ENCODE results near the gene TAOK1. TPM values are rescaled to one million over a fixed set of nuclear protein-coding genes. Genes with fewer than 3 reads are reported as not detected.

Gene TAOK1
- polyA plus RNA-seq, 2 of the 4 experiments (the other 2 are of a cell fraction), result 18.2 to 46.7 TPM

- FAIRE-seq, result no peak
- TF ChIP-seq RCOR1 (IDR thresholded peaks at IDR 0.05; ENCODE audit: low read depth, low read length), result no peak
- TF ChIP-seq FOXS1 (CRISPR knock-in tag; IDR thresholded peaks at IDR 0.05), result no peak
- no peak for TF ChIP-seq ELK1 (IDR thresholded peaks at IDR 0.05; ENCODE audit: low read depth, low read length)
- TF ChIP-seq MYC (IDR thresholded peaks at IDR 0.05; ENCODE audit: borderline replicate concordance, low read length), result no peak
- WGBS (ENCODE audit: missing lambda C conversion rate), result 93% methylated on average over 6 of the region's 6 CpGs
- POLR2A ChIA-PET, result no interaction called here
- no peak overlapping the region for H3K4me2 ChIP-seq
- CTCF ChIA-PET, result interaction anchor here (0.8 to 2.0 kb wide), 2 partner anchors 13 to 40 kb away, joined by 3 to 5 read pairs; no protein-coding TSS in a partner anchor
- no peak overlapping the region for H3K27ac ChIP-seq
- no peaks in the 10 kb centered on the region for H3K9me3 ChIP-seq
- DNase-seq (ENCODE audit: low read depth in 1 of 2, low spot score in 1 of 2), result no peak
- peaks cover 13% of the 10 kb centered on the region for H3K4me1 ChIP-seq
- no peak for ATAC-seq
- H3K4me3 ChIP-seq, result no peak overlapping the region
These were observed 19.8 kb downstream of the TAOK1 start for GRCh38 chr17:29409963-29410362.

- no peak for FAIRE-seq
- Histone ChIP-seq H3K9me3 (no peaks in the 10 kb centered on the region), H3K4me3 (no peak overlapping the region), H3K4me1 (peaks cover 13% of the 10 kb centered on the region), H3K27ac (0 out of 6 replicates have a peak overlapping the region, but pooled peaks of 1 of the 2 experiments have one; percentile 3), H3K4me2 (no peak overlapping the region)
- ChIA-PET CTCF (interaction anchor here (0.6 to 2.9 kb wide), 6 partner anchors 9 to 43 kb away, joined by 3 to 14 read pairs (median 4); no protein-coding TSS in a partner anchor), POLR2A (no interaction called here)
- WGBS (ENCODE audit: missing lambda C conversion rate), result 79% methylated on average over 7 of the region's 7 CpGs
- DNase-seq (ENCODE audit: low read depth in 1 of 2, low spot score in 1 of 2), result no peak
- TF ChIP-seq CBX2 (IDR thresholded peaks at IDR 0.05; ENCODE audit: borderline replicate concordance, low read depth), result no peak
- TF ChIP-seq HDAC2 (IDR thresholded peaks at IDR 0.05), result no peak
- TF ChIP-seq SMC3 (IDR thresholded peaks at IDR 0.05), result no peak
- TF ChIP-seq ZNF302 (CRISPR knock-in tag; IDR thresholded peaks at IDR 0.05), result no peak
- no peak for TF ChIP-seq CHD4 (IDR thresholded peaks at IDR 0.05; ENCODE audit: borderline replicate concordance)
- no peak for TF ChIP-seq BCL3 (IDR thresholded peaks at IDR 0.05)
- TF ChIP-seq MAFK (IDR thresholded peaks at IDR 0.05; ENCODE audit: partially characterized antibody), result no peak
- TF ChIP-seq CEBPB (IDR thresholded peaks at IDR 0.05), result no peak
- no peak for TF ChIP-seq PBX3 (IDR thresholded peaks at IDR 0.05)
- TF ChIP-seq POLR2A (IDR thresholded peaks at IDR 0.05; ENCODE audit: low read length), result no peak
- TF ChIP-seq FOXS1 (CRISPR knock-in tag; IDR thresholded peaks at IDR 0.05), result no peak
- TF ChIP-seq FOSB (CRISPR knock-in tag; IDR thresholded peaks at IDR 0.05), result no peak
- TF ChIP-seq BHLHE40 (IDR thresholded peaks at IDR 0.05; ENCODE audit: low read depth, low read length), result no peak
- TF ChIP-seq RNF2 (IDR thresholded peaks at IDR 0.05; ENCODE audit: borderline replicate concordance, low read depth), result no peak
- ATAC-seq, result peak in 1 of 2 experiments; percentile 37; a peak in 2 of 6 replicates
These were observed 22.8 kb downstream of the TAOK1 start for GRCh38 chr17:29412780-29413565.

- Histone ChIP-seq H3K27ac (no peak overlapping the region), H3K9me3 (no peaks in the 10 kb centered on the region), H3K4me2 (no peak overlapping the region), H3K4me3 (no peak overlapping the region), H3K4me1 (peaks cover 11% of the 10 kb centered on the region; the same call in 2 of the 3 replicates)
- DNase-seq (ENCODE audit: low read depth in 1 of 2, low spot score in 1 of 2), result no peak
- no peak for ATAC-seq
- FAIRE-seq, result no peak
- 90% methylated on average over 6 of the region's 6 CpGs for WGBS (ENCODE audit: missing lambda C conversion rate)
- POLR2A ChIA-PET, result interaction anchor here (0.7 kb wide), 1 partner anchor 809 kb away, joined by 3 read pairs; no protein-coding TSS in a partner anchor
- CTCF ChIA-PET, result interaction anchor here (1.5 to 1.9 kb wide), 3 partner anchors 8 to 50 kb away, joined by 3 to 13 read pairs (median 3); no protein-coding TSS in a partner anchor
- TF ChIP-seq HDAC2 (IDR thresholded peaks at IDR 0.05) (no peak), HMGXB4 (CRISPR knock-in tag; IDR thresholded peaks at IDR 0.05; ENCODE audit: borderline replicate concordance) (no peak), ATOH8 (CRISPR knock-in tag; IDR thresholded peaks at IDR 0.05; ENCODE audit: low read depth) (no peak), ZC3H11A (IDR thresholded peaks at IDR 0.05) (no peak), NFE2L2 (conservative IDR thresholded peaks at IDR 0.05; ENCODE audit: low read length) (no peak), CBX8 (IDR thresholded peaks at IDR 0.05) (no peak), FOSB (CRISPR knock-in tag; IDR thresholded peaks at IDR 0.05) (no peak), RFX5 (IDR thresholded peaks at IDR 0.05) (no peak), BHLHE40 (IDR thresholded peaks at IDR 0.05; ENCODE audit: low read depth, low read length) (no peak), RAD21 (conservative IDR thresholded peaks at IDR 0.05 in 1 of 2, IDR thresholded peaks at IDR 0.05 in 1 of 2) (no peak)
These were observed 30.0 kb downstream of the TAOK1 start for GRCh38 chr17:29420128-29420527.
